ENCODE results near the gene ESRRA.

DNA sequence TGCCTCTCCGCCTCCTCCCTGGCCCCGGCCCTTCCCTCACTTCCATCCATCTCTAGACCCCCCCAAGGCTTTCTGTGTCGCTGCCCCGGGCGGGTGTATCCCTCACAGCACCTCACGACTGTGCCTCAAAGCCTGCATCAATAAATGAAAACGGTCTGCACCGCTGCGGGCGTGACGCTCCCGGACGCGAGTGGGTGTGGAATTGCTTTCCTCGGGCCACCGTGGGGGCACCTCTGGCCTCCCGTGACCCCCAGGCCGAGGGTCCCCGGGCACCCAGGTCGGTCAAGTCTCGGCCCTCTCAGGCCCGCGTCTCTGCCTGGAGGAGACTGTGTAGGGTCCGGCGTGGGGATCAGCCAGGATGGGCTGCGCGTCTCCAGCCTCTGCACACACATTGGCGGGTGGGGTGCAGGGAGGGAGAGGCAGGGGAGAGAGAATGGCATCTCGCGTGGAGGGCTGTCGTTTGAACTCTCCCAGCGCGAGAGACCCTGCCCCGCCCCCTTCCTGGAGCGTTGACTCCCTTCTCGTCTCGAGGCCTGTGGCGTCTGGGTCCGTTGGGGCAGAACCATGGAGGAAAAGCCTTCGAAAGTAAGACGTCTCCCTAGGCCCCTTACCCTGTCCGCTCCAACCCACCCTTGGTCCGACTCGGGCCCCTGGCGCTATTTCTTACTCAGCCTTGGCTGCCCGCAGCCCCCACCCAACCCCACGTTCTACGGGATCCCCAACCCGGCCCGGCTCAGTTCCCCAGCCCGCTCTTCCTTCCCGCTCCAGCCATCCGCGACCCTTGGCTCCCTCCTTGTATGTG is 5.3 kb upstream of the ESRRA start, which contains the start of gene CATSPERZ:
- TF ChIP-seq CTBP1 (IDR thresholded peaks at IDR 0.05; ENCODE audit: borderline replicate concordance), result no peak
- TF ChIP-seq LEF1 (IDR thresholded peaks at IDR 0.05; ENCODE audit: borderline replicate concordance), result no peak
- TF ChIP-seq, protein P1, sequence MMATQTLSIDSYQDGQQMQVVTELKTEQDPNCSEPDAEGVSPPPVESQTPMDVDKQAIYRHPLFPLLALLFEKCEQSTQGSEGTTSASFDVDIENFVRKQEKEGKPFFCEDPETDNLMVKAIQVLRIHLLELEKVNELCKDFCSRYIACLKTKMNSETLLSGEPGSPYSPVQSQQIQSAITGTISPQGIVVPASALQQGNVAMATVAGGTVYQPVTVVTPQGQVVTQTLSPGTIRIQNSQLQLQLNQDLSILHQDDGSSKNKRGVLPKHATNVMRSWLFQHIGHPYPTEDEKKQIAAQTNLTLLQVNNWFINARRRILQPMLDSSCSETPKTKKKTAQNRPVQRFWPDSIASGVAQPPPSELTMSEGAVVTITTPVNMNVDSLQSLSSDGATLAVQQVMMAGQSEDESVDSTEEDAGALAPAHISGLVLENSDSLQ (IDR thresholded peaks at IDR 0.05), result no peak
- no peak for TF ChIP-seq HDGF (IDR thresholded peaks at IDR 0.05; ENCODE audit: borderline replicate concordance)

All from HEK293T (cell line).